DMS79 treated with DMSO at 0.1 percent for 48 hours (cell line): ENCODE results near the gene OPRD1.
"Not testable (repeated sequence)": the region's sequence is repeated elsewhere in the genome, so short reads cannot be mapped to it uniquely, and the experiment has no call there.

Source experiments
- DNase-seq: peaks from one replicate; lab custom pipeline; 2025; lab: John Stamatoyannopoulos, UW

OPRD1 gene

DNA sequence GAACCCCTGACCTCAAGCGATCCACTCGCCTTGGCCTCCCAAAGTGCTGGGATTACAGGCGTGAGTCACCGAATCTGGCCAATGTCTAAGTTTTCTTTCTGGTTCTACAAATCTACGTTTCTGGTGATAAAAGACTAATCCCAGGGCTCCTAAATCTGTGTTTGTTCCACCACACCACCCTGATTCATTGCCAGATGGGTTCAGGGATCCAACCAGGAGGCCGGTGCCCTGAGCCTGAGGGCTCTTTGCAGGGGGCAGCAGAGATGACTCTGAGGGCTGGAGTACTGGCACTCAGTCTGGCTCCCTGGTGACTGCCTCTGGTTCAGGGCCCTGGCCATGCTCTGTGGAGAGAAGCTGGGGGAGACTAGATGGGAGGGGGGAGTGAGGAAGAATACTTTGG, 10.5 kb upstream of the OPRD1 start:
- DNase-seq: no peak

DNA sequence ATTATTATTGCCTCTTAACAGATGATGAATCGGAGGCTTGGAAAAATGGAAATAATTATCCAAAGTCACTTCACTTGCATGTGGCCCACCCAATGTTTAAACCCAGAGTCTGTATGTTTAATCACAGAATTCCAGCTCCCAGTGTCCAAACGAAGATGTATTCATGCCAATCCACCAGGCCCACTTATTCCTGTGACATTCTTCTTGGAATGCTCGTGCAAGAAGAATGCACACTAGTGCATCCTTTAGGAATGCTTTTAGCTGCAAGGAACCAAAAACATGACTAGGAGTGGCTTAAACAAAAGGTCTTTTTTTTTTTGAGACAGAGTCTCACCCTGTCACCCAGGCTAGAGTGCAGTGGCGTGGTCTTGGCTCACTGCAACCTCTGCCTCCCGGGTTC, 8.9 kb upstream of the OPRD1 start:
- no peak for DNase-seq

DNA sequence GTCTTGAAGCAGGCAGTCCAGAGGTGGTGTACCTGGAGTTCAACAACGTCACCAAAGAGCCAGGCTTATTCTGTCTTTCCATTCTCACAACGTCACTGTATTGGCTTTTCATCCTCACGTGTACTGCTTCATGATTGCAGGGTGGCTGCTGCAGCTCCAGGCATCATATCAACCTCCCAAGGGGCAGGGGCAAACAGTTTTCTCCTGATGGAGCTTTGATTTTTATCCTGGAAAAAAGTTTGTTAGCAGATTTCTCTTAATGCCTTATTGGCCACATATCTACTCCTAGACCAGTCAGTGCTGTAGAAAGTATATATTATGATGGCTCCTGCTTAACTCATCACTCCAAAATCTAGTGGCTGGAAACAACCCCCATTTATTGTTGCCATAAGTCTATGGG, 8.3 kb upstream of the OPRD1 start:
- no peak for DNase-seq

DNA sequence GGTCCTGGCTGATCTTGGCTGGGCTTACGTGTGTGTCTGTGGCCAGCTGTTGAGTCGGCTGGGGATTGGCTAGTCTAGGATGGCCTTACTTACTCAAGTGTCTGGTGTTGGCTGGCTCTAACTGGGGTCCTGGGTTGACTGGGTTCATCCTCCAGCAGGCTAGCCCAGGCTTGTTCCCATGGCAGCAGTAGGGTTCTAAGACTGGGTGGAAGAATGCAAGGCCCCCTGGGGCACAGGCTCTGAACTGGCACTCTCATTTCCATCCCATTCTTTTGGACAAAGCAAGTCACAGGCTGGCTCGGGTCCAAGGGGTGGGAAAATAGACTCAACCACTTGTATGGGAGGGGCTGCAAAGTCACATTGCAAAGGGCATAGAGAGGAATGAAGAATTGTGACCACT, 7.9 kb upstream of the OPRD1 start:
- DNase-seq: peak; percentile 14

DNA sequence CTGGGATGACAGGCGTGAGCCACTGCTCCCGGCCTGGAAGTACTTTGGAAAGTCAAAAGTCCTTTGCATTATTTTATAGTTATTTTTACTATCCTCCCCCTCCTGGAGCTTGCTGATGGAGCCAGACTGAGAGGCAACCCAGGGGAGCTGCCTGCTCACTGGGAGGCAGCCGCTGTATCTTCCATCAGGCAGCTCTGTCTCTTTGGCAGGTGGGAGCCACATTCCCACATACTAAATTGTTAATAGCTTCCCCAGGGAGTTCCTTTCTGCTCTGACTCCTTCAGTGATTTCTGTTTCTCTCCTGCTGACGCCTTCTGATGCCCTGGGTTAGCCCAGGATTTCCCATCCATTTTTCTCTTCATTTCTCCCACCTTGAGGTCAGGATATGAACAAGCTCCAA, 4.9 kb upstream of the OPRD1 start:
- DNase-seq: no peak

DNA sequence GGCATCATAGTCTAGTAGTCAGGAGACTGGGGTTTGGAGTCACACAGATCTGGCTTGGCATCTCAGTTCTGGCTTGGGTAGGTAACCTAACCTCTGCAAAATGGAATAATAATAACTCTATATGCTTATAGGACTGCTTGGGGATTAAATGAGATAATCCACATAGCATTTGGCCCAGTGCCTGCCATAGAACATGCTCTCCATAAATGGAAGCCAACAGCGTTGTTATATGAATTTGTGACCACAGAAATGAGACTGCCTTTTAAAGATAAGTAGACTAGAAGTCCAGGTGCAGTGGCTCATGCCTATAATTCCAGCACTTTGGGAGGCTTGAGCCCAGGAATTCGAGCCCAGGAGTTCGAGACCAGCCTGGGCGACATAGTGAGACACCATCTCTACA, 4.0 kb upstream of the OPRD1 start:
- DNase-seq: no peak

DNA sequence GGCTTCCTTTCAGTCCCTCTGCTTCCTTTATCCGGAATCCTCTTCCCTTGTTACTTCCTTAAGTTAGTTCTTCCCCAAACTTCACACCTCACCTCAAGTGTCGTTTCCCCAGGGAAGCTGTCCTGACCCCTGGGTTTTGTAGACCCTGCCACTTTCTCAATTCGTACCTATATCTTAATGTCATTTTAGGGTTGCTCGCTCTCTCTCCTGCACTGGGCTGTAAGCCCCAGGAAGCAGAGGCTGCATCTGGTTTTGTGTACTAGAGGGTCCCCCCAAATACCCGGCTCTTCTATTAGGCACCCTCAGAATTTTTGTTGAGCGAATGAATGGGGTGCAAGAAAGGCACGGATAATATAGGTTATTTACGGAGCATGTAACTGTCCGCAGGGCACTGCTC, 603 bp upstream of the OPRD1 start:
- no peak for DNase-seq

DNA sequence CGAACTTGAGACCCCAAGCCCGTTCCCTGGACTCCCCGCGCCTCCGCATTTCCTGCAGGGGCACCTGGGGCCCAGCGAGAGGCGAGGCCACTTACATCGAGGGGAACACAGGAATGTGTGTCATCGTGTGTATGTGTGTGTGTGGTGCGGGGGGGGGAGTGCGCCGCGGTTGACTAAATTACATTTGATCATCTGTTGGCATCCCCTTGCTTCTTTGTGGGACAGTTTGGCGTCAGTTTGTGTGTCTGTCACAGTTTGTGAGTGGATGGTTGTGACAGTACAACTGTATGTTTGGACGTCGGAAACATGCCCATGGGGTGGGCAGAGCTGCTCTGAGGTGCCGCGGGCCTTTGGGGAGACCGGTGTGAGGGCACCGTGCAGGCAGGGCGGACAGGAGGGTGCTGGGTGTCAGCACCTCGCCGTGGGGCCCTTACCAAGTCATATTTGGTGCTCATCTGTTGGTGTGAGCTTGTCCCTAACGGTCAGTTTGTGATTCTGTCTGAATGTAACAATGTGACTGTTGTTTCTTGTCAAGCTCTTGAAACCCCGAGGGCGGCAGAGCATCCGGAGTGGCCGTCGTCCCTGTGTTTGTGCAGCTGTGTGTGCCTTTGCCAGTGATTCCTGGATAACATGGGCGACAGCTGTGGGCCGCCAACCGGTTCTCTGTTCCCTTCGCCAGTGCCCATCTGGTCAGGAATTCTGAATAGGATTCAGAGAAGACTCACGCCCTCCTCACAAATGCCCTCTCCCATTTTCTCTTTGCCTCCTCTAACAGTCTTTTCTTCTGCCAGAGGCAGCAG, 899 bp downstream of the OPRD1 start:
- no peak for DNase-seq

DNA sequence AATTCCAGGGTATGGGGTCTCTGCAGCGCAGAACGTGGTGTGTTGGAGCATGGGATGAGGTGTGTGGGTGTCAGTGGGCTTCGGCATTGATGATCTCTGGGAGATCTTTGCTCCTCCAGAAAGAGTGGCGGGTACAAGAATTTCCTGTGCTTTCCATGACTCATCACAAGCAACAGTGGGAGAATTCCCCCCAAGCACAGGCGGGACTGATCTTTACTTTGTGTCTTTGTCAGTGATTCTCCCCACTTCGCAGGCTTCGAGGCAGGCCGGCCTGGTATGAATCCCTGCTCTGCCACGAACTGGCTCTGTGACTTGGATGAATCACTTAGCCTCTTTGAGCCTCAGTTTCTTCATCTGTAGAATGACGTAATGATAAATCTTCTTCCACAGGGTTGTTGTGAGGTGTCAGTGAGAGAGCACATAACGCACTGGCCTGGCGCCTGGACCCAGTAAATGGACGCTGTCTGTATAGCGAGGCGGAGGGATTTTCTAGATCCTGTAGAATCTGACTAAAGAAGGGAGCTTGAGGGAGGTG, 2.0 kb downstream of the OPRD1 start:
- DNase-seq: no peak

DNA sequence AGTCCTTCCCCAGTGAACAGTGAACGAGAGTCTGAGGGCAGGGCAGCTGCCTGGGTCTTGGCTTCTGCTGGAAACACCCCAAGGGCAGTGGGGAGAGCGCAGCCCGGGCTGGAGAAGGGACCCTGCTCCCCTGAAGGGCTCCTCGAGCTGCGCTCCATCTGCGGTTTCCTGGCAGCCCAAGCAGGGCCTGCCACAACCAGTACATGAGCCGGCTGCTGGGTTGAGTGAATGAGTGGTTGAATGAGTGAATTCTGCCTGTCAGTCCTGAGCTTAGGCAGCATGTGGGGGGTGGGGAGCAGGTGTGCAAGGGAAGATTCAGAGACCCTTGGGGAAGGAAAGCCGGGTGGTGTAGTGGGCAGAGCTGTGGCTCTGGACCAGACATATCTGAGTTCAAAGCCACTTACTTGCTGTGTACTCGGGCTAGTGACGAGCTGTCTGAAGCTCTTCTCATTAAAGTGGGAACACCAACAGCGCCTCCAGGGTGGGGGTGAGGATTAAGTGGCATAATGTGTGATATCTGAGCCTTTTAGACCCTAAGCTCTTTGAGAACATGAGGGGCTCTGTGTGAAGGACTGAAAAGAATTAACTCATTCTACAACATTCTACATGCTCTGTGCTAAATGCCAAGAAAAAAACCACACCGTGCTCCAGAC, 3.7 kb downstream of the OPRD1 start:
- peak; percentile 71 for DNase-seq

DNA sequence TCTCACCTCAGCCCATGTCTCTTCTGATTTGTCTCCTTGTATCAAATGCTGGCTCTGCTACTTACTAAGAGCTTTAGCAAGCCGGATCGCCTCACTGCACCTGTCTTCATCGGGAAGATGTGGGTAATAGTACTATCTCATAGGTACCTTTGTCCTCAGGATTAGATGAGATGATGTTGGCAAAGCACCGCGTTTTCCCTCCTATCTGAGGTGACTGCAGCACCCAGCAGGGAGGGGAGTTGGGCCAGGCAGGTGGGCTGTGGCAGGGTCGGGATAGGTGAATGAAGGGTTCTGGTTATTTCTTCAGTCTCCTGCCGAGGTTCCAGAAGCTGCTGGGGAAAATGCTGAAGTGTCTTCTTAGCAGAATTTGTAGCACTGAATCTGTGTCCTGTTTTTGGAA, 5.2 kb downstream of the OPRD1 start:
- DNase-seq: no peak

DNA sequence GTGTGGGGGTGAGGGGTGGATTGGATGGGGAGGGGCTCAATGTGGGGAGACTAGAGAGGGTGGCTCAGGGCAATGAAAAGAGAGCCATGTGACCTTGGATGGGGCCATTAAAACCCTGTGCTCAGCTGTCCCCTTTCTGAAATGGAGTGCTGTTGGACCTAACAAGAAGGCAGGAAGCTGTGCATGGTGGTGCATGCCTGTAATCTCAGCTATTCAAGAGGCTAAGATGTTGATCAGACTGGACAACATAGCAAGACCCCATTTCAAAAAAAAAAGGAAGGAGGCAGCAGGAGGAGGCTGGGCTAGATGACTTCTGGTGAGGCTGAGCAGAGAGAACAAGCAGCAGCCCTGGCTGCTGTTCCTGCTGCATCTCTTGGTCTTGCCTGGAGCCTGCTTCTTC, 7.0 kb downstream of the OPRD1 start:
- no peak for DNase-seq

DNA sequence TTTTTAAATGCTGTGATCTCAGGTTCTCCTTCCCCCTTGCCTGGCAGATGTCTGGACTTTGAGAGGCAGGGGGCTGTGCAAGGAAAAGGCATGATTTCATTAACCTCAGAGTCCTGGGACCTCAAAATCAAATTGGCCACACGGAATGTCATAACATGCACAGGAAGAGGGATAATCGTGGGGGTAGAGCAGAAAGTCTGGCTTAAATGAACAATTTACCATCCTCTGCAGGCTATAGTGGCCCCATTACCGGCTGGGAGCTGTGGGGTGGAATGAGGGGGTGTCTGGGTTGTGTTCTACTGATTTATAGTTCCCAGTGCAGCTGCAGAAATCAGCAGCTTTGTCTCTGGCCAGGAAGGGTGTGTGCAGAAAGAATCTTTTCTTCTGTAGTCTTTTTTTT, 10.8 kb downstream of the OPRD1 start:
- no peak for DNase-seq

DNA sequence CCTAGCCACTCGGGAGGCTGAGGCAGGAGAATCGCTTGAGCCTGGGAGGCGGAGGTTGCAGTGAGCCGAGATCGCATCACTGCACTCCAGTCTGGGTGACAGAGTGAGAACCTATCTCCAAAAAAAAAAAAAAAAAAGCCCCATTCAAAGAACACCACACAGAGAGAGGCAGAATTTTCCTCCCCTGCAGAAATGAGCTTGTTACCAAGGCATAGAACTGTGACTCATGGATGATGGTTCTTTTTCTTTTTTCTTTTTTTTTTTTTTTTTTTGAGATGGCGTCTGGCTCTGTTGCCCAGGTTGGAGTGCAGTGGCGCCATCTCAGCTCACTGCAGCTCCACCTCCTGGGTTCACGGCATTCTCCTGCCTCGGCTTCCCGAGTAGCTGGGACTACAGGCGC, 12.1 kb downstream of the OPRD1 start:
- DNase-seq: not testable (repeated sequence)

DNA sequence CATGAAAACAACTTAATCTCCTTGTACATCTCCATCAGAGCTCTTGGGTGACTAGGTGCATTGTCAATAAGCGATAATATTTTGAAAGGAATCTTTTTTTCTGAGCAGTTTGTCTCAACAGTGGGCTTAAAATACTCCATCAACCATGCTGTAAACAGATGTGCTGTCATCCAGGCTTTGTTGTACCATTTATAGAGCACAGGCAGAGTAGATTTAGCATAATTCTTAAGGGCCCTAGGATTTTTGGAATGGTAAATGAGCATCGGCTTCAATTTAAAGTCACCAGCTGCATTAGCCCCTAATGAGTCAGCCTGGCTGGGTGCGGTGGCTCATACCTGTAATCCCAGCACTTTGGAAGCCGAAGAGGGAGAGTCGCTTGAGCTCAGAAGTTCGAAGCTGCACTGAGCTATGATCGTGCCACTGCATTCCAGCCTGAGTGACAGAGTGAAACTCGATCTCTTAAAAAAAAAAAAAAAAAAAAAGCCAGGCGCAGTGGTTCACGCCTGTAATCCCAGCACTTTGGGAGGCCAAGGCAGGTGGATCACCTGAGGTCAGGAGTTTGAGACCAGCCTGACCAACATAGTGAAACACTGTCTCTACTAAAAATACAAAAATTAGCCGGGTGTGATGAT, 16.4 kb downstream of the OPRD1 start:
- DNase-seq: not testable (repeated sequence)

DNA sequence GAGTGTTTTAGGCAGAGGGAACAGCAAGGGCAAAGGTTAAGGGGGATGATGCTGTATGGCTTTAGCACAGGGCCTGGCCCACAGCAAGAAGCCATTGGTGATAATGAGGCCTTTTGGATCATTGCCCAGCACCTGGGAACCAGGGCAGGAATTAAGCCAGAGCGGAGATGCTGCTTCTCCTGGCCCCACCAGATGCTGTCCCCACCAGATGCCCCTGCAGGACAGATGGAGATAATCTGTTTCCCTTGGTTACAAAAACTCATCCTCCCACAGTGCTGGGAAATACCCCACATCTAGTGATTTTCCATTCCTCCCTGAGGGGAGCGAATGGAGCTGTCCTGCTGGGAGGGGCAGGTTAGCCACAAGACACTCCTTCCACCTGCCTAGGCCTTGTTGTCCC, 18.8 kb downstream of the OPRD1 start:
- peak; percentile 11 for DNase-seq

DNA sequence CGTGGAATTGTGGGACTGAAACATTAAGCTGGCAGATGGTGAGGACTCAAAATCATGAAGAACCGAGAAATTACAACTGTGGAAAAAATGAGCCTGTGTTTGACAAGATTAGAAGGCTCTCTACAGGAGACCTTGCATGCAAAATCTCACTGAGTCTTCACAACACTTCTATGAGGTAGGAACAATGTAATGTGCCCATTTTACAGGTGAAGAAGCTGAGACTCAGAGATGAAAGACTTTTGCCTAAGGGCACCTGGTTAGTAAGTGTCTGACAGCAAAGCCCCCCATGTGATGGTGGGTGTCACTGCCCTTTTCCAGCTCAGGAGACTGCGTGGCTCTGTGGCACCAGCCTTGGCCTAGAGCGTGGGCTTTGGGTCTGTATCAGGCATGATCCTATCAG, 21.0 kb downstream of the OPRD1 start:
- DNase-seq: no peak

DNA sequence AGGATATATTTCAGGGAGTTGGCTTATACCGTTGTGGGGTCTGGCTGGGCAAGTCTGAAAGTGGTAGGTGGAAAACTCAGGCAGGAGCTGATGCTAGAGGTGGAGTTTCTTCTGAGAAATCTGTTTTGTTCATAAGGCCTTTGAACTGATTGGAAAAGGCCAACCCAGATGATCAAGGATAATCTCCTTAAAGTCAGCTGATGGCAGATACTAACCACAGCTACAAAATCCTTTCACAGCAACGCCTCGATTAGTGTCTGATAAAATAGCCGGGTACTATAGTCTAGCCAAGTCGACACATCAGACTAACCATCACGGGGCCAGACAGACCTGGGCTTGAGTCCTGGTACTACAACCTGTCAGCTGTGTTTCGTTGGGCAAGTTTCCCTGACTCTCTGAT, 21.4 kb downstream of the OPRD1 start:
- no peak for DNase-seq

DNA sequence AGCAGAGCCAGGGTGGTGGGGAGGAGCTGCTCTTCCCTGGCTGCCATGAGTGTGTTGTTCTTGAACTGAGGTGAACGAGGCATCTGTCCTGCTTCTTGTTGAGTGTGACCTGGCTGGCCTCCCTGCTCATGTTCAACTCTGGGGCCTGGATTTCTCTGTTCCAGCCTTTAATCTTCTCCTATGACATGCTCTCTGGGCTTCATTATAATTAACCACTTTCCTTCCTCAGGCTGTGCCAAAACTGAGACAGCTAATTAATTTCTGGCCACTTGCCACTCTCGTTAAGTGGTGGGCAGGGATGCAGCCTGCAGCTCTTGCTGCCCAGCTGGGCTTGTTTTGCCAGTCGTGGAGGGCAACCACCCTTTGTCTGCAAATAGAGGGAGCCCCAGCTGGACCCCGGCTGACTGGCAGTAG, 23.3 kb downstream of the OPRD1 start:
- DNase-seq: peak; percentile 94

DNA sequence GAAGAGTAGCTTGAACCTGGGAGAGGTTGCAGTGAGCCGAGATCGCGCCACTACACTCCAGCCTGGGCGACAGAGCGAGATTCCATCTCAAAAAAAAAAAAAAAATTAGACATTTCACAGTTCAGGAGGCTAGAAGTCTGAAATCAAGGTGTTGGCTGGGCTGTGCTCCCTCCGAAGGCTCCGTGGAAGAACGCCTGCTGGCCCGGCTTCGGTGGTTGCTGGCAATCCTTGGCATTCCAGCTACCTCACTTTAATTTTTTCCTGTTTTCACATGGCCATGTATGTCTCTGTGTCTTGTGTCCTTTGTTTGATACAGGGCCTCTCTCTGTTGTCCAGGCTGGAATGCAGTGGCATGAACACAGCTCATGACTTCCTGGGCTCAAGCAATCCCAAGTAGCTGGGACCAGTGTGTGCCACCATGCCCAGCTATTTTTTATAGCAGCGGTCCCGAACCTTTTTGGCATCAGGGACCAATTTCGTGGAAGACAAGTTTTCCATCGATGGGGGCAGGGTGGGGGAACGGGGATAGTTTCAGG, 24.5 kb downstream of the OPRD1 start:
- DNase-seq: no peak

DNA sequence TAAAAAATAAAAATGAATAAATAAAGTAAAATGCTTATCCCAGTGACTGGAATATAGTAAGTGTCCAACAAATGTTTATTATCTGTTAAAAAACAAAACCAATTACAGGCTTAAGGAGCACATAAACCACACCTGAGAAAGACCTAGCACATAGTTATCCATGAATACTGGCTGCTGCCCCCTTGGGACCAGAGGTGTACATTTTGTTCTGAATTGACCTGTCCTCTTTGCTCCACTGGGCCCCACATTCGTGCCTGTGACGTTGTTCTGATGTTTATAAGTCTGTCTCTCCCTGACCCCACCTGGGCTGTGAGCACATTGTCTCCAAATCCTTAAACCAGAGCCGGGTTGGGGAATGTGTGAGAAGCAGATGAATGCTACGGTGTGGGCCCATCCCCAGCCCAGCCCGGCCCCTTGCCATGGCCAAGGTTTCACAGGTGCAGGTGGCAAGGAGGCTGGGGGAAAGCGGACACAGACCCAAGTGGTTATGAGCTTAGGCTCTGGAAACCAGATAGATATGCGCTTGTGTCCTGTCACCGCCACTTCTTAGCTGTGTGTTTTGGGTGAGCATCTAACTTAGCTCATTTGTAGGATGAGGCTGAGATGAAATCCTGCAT, 29.1 kb downstream of the OPRD1 start:
- no peak for DNase-seq

DNA sequence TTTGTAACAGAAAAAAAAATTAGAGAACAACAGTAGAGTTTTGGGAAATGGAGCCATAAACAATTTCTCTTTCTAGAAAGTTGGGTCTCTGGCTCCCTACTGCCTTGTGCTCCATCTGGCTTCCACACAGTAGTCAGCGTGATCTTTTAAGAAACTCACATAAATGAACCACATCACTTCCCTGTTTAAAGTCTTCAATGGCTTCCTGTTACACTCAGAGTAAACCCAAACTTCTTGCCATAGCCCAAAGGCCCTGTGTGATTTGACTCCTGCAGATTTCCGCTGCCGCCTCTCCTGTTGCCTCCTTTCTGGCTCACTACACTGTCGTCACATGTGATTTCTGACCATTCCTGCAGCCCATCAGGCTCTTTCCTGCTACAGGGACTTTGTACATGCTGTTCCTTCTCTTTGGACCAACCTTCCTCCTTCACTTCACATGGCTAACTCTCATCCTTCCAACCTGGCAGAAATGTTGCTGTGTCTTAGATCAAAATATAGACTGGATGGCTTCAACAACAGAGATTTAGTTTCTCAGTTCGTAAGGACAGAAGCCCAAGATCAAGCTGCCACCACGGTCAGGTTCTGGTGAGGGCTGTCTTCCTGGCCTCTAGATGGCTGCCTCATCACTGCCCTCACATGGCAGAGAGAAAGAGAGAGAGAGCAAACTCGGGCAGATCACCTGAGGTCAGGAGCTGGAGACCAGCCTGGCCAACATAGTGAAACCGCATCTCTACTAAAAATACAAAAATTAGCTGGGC, 34.0 kb downstream of the OPRD1 start:
- no peak for DNase-seq
